Activated CD4-positive, alpha-beta T cell treated with anti-CD3 and anti-CD28 coated beads, Interleukin-2, amount 50 U/mL, for 1 hour (primary cell): Measurements from ENCODE around the gene CSNK1G3.
"Not testable (repeated sequence)": the region's sequence is repeated elsewhere in the genome, so short reads cannot be mapped to it uniquely, and the experiment has no call there.

Source experiments
- DNase-seq: peaks from one replicate; pipeline ENCODE4 v3.0.0-alpha.2; 2020

The CSNK1G3 gene

DNA sequence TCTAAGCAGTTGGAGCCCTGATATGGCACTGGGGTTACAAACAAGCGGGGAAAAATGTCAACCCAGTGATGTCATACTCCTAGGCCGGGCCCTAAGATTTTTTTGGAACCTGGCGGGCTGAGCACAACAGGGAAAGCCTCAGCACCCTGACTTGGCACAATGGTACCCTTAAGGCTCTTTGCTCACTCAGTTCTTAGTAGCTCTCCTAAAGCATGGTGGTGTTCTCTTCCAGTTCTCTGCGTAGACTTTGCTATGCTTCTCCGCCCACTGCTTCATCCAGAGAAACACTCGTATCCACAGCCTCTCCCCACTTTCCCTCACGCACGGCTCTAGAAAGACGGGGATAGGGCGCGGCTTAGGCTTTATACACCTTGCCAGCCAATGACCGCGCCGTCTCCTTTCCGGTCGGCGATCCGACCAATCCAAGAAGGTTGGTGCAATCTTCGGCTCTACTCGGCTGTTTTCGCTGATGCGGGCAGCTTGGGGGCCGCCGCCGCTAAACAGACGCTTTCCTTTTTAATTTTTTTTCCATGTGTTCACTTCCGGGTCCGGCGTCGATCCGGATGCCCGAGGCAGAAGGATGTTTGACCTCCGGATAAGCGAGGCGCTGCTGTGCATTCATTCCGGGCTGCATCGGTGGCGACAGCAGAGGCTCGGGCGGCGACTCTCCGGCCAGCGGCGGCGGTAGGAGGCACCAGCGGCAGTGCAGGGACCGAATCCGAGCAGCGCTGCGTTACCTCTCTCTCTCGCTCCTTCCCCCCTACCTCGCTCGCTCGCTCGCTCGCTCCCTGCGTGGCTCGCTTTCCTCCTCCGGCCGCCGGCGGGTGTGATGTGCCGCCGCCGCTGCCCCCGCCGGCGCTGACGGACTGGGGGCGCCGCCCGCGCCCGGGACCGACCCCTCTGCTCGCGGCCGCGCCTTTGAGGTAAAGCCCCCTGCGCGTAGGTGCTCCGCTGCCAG, at the start of gene CSNK1G3:
CSNK1G3 (plus strand) TSS at position 530 of the 958 bp plus-strand sequence. CDS start 33,487 bp downstream, outside the sequence.
- DNase-seq: peak; percentile 88

DNA sequence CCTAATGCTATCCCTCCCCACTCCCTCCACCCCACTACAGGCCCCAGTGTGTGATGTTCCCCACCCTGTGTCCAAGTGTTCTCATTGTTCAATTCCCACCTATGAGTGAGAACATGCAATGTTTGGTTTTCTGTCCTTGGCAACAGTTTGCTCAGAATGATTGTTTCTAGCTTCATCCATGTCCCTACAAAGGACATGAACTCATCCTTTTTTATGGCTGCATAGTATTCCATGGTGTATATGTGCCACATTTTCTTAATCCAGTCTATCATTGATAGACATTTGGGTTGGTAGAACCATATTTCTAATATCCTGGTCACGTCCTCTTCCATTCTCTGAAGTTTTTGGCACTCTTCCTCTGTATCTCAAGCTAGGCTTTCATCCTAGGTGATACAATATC, 45.1 kb upstream of the CSNK1G3 start:
- not testable (repeated sequence) for DNase-seq

DNA sequence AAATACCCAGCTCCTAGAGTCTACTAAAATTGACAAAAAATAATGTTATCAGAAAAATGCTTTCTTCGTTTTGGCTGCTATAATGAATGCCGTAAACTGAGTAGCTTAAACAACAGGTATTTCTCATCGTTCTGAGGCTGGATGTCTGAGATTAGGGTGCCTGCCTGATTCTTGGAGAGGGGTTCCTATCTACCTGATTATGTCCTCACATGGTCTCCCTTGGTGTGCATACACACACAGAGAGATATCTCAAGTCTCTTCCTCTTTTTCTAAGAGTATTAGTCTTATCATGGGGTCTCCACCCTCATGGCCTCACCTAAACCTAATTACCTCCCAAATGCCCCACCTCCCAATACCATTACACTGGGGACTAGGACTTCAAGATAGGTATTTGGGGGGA, 40.6 kb upstream of the CSNK1G3 start:
- no peak for DNase-seq

DNA sequence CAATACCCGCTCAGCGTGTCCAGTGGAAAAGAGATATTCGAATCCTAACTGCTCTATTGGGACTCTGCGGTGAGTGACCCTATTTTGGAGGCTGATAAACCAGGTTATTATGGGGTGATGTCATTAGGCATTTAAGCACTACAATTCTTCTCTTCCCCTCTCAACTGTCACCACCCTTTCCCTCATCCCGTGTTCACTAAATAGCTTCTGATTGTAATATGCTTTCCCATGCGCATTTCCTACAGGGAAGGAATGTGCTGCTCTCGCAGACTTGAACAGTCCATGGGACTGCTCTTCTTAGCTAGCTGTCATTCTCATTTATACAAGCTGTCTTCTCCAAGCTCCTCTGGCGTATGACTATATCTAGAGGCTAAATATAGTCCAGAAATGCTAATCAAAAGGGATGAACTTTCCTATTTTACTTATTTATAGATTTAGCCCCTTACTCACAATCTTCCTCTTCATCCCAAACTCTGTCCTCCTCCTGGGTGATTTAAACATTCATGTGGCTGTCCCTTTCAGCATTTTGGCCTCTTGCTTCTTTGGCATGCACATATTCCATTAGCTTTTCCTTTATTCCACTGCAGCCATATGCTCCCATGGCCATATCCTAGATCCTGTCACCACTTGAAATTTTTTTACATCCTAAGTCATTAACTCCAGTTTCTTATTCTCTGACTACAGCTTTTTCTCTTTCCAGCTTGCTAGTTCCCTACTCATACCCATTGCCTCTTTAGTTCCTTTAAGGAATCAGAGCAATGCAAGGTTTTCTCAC, 39.6 kb upstream of the CSNK1G3 start:
- no peak for DNase-seq

DNA sequence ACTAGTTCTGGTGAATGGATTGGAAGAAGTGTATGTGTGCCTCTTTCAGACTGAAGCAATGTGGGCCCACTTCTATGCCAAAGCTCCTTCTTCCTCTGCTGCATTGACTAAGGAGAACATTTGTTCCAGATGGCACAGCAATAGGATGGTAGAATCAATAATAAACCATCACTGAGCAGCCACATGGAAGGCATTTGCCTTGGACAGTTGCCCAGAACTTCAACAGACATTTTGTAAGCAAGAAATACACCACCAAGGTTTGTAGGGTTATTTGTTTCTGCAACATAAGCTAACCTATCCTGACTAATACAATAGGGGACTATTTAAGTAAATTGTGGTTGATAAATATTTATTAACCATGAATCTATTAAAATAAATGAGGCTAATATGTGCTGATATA, 37.7 kb upstream of the CSNK1G3 start:
- DNase-seq: no peak

DNA sequence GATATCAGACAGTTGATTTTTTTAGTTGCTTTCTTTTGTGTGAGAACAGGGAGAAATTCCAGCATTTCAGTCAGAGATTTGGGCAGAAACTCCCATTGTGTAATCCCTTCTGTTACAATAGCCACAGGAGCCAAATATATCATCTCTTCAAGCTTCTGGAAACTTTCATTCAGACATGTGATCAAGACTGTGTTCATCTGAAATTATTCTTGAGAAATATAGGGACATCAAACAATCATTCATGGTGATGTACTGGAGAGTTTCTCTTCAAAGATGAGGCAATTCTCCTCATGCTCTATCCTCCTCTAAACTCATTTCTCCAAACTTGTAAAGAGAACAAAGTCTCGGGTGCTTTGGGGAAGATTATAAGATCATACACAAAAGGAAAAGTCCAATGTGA, 35.2 kb upstream of the CSNK1G3 start:
- DNase-seq: no peak

DNA sequence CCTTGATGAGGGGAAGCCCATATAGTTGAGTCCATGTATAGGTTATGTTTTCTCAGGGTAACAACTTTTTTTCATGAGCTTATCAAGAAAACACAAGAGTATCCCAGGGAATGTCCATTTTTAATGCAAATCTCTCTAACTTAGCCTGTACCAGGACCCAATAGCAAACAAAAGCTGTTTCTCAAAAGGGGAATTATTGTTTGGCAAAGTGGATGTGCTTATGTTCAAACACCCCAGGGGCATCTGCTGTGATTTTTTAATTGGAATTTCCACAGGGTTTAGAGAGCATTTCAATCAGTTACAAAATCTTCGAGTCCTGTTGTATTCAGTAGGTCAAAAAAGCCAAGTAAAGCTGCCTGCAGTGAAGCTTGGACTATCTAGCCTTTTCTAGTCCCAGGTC, 33.4 kb upstream of the CSNK1G3 start:
- no peak for DNase-seq

DNA sequence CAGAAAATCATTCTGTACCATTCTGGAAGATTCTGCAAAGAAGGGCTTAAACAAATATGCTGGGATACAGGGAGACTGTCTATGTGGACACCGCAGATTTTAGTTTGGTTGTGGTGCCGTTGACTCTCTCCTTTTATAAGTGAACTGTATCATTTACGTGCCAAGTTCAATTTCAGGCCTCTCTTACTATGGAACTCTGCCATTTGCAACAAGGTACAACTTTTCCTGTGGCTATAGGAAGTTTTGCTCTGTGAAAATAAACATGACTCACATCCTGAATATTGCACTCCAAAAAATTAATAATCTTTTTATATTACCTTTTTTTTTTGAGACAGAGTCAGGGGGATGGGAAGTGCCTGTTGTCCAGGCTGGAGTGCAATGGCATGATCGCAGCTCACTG, 29.7 kb upstream of the CSNK1G3 start:
- DNase-seq: no peak

DNA sequence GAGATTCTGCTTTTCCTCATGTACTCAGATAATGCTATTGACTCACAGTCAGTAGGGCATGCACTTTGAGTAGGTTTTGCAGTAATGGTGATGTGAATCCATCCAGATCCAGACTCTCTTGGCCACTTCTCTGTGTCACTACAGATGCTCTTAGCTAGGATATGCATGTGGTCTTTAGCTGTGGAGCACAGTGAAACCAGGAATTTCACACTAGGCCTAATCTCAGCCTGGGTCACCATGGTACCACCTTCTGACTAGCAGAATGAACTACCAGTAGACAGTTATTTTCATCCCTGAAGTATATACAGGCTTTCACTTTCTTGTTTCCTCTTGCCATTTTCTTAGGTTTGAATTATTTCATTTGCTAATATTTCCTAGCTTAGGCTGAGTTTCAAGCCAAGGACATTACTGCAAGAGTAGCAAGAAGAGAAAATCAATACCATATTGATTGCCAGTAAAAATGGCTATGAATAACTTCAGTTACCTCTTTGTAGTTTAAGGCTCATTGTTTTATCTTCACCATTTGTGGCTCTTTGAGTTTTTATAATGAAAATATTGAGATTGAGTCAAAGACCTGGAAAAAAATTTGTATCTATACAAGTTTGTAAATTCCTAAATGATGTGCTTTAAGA, 28.4 kb upstream of the CSNK1G3 start:
- no peak for DNase-seq

DNA sequence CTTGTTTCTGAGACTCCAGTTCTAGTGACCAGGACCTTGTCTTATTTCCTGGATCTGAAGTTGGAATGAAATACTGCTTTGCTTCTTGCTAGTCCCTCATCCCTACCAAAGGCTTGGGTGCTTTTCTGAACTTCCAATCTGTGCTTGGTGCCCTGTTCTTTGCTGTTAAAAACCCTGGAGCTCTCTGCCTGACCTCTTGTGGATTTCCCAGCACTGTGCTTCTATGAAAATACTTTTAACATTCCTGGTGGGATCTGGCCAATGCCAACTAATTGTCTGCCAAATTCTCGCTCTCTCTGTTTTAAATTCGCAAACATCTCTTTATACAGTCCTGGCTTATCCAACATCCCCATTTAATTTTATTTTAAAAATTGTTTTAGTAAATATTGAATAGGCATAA, 26.7 kb upstream of the CSNK1G3 start:
- no peak for DNase-seq

DNA sequence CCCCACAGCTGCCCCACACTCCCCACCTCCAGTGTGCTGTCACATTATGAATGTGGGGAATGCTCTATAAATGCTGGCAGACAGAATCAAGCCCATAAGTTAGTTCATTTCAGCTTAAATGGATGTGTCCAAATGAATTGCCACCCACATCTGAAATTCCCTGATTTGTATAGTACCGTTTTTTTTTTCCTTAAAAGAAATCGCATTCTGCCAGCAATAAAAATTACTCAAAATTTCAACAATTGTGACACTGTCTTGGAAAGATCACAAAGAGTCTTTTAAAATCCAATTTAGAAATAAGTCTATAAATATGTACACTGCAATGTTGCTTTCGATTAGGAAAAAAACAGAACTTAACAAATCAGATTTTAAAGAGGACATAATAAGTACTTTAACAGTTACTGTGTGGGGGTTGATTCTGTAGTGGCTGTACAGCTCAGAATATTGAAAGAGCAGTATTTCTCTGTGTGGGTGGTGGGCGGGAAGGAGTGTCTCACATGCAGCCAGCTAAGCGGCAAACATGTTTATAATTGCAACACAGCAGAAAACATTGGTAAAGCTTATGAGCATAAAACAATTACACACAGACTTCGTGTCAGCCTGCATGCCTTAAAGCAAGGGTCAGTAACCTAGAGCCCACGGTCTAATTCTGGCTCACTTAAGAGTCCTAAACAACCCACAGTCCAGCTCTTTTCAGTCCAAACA, 24.9 kb upstream of the CSNK1G3 start:
- DNase-seq: no peak

DNA sequence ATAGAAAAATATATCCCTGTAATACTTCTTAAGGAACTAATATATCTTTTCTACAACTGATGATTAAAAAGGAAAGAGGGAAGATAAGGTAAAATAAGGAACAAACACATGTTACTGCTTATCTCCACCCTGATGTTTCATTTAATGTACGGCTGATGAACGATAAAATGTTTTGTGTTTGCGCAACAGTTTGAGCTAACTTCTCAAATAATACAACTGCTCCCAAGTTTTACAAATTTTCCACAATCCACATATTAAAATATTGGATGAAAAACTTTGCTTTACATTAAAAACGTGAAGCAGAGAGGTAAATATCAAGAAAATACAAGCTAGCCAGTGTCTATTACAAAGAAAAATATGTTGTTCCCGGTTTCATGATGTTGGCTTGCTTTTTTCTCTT, 21.0 kb upstream of the CSNK1G3 start:
- DNase-seq: no peak

DNA sequence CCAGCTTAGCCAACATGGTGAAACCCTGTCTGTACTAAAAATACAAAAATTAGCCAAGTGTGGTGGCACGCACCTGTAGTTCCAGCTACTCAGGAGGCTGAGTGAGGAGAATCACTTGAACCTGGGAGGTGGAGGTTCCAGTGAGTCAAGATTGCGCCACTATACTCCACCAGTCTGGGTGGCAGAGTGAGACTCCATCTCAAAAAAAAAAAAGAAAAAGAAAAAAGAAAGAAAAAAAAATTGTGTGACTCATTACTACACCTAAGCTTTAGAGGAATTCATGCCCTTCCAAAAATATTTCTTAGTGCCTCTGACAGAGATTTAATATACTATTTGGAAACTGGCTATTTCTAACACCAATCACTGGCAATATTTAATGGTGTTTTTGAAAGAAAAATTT, 16.8 kb upstream of the CSNK1G3 start:
- not testable (repeated sequence) for DNase-seq

DNA sequence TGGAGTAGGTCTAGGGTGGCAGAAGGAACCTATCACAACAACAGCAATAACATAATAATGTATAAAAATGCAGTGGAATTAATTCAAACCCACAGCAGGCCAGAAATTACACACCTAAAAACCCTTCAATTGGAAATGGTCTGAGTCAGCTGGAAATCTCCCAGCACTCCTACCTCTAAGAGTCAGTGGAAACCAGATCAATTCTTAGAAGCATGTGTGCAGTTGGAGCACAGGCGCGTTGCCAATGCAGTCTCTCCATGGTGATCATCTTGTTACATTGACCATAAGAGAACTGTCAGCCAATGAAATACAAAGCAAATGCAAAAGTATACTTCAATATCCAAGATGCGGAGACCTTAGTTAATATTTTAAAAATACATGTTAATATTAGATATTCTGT, 15.1 kb upstream of the CSNK1G3 start:
- DNase-seq: no peak

DNA sequence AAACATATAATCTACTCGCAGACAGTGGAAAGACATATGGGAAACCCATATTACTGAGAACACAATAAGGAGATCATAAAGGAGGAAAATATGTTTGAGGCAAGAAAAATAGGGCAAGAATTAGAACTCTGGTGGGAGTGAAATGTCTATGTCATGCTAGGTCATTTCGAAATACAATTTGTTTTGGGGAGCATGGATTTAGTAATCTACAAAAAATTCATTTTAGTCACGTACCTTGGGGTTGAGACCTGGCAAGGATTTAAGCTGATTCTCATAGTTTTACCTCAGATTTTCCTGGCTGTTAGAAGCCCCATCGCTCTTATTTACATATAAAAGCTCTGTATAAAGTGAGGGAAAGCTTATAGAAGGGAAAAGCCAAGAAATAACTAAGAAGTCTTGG, 11.5 kb upstream of the CSNK1G3 start:
- no peak for DNase-seq

DNA sequence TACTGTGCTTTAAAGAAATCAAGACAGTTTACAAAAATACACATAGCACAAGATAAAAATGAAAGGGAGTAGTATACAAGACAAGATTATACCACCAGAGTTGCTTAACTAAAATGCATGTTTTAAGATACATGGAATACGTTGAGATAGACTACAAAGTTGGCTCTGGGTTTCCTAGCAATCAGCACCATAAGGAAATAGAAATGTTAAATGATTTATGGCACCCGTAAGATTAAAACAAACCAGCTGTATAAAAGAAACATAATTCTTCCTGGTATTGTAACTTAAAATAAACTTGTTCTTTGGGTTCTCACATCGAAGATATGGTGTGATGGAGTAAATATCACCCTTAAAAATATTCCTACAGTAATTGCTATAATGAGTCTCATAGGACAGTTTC, 9.9 kb upstream of the CSNK1G3 start:
- no peak for DNase-seq

DNA sequence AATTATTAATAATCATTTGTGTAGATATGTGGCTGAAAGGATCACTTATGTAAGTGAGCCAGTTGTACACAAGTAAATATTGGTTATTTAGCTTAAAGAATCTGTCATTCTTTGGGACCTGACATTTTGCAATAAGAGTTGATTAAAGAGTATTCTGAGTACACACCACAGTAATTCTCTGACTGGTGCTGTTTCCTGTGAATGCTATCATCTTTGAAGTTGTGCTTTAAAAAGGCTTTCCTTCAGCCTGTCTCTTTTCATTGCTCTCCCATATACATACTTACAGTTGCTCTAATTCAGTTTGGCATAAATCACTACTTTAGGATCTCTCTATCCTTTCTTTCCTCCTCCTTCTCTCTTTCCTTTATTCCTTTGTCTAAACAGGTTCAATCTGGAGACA, 8.7 kb upstream of the CSNK1G3 start:
- DNase-seq: no peak

DNA sequence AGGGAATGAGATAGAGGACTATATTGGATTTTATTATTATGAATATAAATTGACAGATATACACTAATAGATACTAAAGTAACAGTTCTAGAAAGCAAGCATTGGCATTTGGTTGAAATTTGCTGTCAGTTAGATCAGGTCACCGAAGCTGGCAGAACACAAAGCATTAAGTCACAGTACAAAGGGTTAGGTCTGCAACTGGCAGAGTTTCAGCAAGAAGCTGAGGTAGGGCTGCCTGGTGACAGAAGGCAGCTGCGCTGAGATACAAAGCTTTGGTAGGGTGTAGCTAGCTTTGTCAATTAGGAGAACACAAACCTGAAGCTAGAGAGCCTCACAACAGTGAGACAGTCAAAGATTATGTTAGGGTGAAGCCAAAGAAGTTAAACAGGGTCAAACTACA, 6.3 kb upstream of the CSNK1G3 start:
- DNase-seq: no peak

DNA sequence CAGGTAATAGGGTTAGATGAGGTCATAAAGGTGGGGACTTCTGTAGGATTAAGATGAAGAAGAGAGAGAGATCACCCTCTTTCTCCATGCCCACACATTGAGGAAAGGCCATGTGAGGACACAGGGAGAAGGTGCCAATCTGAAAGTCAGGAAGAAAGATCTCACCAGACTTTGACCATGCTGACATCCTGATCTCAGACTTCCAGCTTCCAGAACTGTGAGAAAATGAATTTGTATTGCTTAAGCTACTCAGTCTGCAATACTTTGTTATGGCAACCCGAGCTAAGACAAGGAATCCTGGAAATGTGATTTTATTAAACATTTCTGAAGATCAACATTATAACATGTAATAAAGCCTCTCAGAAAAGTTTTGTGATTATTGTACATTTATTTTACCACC, 3.5 kb upstream of the CSNK1G3 start:
- no peak for DNase-seq

DNA sequence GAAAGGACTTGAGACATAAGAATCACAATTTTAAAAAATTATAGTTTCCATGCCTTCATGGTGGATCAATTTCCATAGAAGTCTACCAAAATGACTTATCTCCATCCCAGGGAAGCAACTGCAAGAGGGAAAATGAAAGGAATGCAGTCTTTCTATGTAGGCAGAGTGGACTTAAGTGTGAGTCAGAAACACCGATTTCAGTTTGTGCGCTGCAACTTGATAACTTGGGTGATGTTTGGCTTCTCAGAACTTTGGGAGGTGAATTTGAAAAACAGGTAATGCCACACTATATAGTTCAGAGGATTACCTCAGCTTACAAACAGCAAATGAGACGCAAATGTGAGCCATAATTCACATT, 708 bp upstream of the CSNK1G3 start:
- DNase-seq: no peak

DNA sequence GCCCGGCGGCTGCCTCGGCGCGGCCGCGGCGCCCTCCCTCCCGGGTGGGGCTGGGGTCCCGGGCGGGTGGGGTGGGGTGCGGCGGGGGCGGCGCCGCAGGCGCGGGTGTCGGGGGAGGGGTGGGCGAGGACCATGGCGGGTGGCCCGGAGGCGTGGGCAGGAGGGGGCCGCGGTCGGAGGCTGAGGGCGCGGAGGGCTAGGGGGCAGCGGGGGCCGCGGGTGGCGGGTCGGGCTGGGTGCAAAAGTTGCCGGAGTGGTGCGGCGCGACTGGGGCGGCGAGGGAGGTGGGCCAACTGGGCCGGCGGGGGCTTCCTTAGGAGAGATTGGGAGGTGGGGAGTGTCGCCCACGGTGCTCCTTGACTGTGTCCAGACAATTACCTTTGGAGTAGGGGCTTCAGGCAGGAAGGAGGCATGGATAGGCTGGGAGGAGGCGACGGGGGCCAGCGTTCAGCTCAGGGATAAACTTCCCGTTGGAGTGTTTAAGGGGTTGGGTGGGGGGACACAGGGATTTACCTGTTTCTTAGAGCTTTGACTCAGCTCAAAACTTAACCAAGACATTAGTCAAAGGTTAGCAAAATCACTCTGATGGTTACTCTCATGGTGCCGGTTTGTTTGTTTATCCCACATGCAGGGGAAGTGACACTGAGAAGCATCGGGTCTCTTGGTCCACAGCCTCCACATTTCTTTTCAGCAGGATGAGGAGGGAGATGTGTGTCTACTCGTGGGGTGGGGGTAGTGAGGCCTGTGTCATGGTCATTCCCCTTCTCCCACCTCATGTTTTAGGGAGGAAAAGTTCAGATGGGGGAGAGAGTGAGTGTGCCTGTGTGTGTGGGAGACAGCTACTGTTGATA, 859 bp downstream of the CSNK1G3 start:
- peak; percentile 15 for DNase-seq
